Limb (tissue), 2 donors: ENCODE measurements around the gene VSIG10L.

Experiments
- DNase-seq, 2 donors: peaks; one replicate each; pipeline ENCODE4 v3.0.0-alpha.2; 2016; ENCODE audit errors: extremely low spot score in 2 of 2

Gene VSIG10L

DNA sequence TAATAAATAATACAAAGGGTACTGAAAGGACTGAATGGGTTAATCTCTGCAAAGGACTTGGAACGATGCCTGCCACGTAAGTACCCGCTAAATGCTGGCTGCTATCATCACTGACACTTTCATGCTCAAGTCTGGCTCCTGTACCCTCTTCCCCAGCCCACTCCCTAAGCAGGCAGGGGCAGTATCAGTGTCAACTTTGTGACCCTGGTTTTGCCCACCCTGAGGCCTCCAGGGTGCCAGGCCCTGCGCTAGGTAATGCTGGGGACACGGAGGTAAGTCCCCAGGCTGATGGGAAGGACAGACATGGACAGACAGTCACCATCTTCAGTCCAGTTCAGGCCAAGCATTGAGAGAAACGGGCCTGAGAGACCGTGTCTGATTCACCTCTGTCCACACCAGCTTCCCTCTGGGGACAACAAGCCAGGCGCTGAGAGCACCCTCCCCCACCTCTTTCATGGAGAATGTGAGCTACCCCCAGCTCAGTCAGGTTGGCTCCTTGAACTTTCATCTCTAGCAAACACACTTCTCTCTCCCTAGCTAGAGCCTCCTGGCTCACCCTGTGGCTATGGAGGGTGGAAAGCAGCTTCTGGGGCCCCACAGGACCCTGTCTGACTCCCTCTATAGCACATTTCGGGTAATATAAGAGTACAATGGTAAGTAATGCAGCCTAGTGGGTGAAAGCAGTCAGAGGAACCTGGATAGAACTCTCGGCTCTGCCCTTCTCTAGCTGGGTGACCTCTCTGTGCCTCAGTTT, 23.4 kb upstream of the VSIG10L start:
- DNase-seq = peak in 1 of 2 donors; percentile 12

- no peak for DNase-seq
Measured at GRCh38 chr19:51364200-51365106, 22.5 kb upstream of the VSIG10L start.

DNA sequence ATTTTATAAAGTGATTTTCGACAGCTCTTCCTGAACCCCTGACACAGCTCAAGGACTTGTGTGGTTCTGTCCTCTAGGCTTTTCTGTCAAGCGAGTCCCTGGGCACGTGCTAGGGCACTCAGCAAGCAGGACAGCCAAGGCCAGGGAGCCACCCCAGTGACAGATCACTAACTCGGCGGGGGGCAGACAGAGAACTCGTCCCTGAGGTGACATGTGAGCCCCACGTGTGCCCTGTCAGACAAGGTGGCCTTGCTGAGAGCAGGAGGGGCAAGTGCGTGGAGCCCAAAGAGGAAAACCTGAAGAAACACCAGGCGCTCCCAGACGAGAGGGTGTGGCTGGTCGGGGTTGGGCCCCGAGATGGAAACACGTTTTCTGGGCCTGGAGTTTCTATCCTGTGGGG, 19.3 kb upstream of the VSIG10L start:
- DNase-seq = no peak

GRCh38 chr19:51359294-51359693, 17.4 kb upstream of the VSIG10L start:
- DNase-seq = no peak

- DNase-seq = no peak
Measured at GRCh38 chr19:51357952-51358351, 16.0 kb upstream of the VSIG10L start.

DNA sequence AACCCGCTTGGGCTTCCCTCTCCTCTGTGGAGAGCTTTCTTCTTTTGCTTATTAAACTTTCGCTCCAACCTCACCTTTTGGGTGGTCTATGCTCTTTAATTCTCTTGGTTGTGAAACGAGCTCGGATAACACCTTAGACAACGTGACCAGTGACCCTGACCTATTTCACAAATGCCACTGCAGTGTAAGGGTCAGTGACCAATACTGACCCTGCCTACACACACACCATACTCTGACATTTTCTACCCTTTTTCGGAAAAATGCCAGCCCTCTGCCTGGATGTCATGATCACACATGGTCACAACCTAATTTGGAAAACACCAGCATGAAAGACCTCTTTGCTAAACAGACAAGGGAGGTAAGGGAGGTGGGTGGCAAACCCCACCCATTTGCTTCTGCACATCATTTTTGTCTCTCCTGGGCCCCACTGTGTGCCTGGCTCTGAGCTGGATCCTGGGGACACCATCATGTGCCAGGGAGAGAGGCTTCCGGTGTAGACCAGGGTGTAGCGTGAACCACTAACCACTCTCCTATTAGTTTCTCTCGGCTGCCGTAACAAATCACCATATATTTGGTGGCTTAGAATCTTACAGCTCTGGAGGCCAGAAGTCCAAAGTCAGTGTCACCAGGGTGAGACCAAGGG, 14.3 kb upstream of the VSIG10L start:
- no peak for DNase-seq

DNA sequence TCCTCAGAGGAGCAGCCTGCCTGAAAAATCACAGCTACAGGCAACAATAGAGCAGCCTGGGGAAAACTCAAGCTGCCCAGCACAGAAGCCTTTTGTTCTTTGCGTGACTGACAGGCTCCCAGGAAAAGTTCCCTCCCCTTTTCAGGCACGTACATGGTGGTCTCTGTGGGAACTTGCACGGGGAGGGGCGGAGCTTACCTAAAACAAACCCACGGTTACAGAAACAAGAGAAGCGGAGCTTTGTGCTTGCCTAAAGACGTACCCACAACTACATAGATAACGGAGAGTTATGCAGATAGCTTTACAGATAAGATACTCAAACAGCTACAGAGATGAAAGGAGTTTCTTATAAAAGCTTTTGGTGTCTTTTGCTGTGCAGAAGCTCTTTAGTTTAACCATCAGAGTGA, 12.8 kb upstream of the VSIG10L start:
- DNase-seq = peak; percentile 34 to 71

DNA sequence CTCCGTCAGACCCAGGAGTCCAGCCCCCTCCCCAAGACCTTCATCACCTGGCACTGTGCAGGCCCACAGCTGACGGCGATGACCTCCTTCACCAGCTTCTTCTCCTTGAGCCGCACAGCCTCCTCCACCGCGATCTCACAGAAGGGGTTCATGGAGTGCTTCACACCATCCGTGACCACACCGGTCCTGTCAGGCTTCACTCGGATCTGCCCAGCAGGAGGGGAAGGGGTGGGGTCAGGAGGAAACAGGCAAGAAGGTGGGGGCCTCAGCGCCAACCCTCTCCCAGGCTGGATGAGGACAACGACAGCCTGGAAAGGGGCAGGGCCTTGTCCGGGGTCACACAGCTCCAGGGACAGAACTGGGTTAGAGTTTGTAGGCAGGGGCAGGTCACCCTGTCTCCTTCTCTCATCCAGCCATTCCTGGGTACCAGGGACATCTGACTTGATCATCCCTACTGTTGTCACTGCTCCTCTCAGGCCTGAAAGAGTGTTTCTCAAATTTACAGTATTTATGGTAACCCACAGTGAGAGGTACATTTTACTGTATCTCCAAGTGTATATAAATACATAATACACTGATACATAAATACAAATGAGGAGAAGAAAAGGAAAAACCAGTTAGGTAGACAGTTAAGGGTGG, 12.3 kb upstream of the VSIG10L start:
- DNase-seq = peak in 1 of 2 donors; percentile 60

DNA sequence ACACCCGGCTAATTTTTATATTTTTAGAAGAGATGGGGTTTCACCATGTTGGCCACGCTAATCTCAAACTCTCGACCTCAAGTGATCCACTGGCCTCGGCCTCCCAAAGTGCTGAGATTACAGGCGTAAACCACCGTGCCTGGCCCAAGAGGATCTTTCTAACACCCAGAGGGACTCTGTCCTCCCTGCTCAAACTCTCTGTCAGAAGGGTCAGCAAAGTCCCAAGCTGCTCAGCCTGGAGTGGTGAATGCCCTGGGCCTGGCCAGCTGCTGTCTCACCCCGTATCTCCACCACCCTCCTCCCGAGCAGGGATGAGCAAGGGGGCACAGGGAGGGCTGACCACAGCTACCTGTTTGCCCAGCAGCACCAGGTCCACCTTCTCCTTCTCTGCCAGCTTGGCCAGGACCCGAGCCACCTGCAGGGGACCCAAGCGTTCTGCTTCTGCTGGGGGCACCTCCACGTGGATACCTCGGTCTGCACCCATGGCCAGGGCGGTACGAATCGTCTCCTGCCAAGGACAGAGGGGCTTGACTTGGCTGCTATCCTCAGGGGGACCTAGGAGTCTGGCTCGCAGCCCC, 10.9 kb upstream of the VSIG10L start:
- no peak for DNase-seq

DNA sequence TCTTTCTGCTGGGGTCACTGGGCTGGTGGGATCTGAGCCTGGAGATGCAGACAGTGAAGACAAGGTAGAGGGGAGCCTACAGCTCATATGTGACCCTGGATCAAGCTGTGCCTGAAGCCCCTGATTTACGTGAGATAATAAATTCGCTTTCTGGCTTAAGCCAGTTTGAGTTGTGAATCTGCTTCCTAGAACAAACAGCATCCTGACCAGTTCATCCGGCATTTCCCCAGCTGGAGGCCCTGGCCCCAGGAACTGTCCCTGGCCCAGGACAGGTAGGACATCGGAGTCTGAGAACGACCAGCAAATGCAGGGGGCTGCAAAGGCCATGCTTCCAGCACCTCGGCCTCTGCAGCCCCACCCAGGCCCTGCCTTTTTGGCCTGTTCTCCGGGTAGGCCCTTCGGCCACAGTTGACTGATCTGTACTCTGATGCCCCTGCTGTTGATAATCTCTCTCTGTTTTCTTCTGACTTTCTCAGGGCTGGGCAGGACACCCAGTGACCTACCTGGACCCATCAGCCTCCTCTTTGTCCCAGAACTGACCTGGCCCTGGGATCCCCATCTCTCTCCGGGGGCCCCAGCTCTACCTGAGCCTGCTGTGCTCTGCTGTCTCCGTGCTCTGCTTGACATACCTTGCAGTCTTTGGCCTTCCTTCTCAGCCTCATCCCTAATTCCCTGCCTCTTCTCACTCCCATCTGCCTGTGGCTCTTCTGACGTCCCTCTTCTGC, 9.5 kb upstream of the VSIG10L start:
- DNase-seq = no peak

DNA sequence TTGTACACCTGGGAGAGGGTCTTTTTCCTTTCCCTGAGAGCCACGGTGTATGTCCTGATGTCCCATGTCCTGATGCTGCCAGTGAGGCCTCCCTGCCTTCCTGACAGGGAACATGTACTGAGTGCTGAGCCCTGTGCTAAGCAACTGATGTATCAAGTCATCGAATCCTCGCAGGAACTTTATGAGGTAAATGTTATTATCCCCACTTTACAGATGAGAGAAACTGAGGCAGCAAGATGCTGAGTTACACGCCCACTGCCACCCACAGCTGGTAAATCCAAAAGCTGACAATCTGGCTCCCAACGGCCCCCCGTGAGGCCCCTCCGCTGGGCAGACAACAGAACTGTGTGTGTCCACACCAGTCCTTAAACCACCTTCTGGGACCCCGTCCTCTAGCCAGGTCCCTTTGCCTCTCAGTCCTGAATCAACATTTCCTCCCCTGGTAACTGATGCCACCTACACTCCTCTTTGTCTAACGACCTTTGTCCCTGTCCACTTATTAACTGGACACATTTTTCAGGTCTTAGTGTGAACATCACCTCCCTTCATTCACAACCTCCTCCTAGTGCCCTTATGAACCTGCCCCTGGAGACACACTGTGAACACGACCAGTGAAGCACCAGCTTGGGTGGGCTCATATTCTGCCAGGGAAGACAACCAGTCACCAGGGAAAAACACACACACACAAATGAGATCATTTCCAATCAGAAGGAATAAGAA, 5.4 kb upstream of the VSIG10L start:
- no peak for DNase-seq

DNA sequence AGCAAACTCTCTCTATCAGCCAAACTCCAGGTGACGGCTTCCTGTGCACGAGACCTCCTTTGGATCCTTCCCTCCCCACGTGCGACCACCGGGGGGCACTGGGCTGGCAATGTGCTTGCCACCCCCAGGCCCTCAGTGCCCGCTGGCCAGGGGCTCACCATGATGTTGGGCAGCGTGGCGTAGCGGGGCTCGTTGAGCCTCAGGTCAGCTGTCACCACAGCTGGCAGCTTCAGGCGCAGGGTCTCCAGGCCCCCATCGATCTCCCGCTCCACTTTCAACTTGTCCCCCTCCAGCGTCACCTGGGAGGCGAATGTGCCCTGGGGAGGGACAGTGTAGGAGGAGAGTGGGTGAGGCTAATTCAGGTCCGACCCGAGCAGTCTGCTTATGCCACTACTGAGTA, 4.8 kb upstream of the VSIG10L start:
- no peak for DNase-seq

- DNase-seq = no peak
Measured at GRCh38 chr19:51345076-51345620, 3.2 kb upstream of the VSIG10L start.

DNA sequence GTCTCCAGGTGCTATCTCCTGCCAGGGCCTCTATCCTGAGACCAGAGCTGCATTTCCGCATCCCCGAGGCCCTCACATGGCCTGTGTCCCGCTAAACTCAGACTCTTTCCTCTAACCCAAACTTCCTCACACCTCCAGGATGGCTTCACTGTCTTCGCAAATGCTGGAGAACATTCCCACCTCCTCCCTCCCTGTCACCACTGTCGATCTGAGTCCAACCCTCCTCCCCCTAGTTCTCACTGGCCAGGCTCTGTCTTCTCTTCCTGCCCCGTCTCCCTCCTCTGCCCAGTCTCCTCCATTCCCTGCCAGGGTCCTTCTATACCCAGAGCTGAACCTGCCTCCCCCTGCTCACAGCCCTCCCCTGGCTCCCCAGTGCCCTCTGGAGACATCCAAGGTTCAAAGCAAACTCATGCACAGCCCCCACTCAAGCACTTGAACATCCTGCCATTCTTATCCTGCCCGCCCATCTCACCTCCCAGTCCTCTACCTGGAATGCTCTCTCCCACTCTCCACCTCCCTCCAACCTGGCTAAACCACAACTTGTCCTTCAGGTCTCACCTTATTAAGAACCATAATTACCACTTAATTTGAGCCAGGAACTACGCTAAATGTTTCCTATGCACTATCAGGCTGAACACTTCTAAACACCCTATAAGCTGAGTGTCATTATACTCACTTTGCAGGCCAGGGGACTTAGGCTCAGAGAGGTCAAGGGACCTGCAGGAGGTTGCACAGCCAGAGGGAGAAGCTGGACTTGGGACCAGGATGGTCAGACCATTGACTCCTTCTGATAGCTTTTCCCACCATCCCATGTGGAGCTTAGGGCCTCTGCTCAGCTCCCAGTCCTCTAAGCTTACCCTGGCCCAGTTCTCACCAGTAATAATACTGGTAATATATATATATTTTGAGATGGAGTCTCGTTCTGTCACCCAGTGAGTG, 961 bp upstream of the VSIG10L start:
- DNase-seq = no peak

- no peak for DNase-seq
Measured at GRCh38 chr19:51341066-51341465, 873 bp downstream of the VSIG10L start.

GRCh38 chr19:51339687-51340656, 2.0 kb downstream of the VSIG10L start:
- peak; percentile 80 to 98 for DNase-seq

DNA sequence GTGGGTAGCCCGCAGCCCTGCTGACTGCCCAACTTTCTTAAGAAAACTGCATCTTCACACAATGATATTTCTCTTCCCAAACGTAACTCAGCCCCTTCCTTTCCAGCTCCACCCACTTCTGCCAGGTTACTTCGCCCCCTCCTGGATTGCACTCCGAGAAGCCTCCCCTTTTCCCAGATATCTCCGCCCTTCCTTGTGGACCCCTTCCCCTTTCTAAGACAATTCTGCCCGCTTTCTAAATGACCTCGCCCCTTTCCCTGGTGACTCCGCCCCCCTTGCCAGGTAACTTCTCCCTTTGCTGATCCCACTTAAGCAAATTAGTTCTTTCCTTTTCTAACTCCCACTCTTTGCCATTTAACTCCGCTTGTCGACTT, 2.6 kb downstream of the VSIG10L start:
- DNase-seq = no peak
